ENCODE measurements around the gene WNK2. TPM values are rescaled to one million over a fixed set of nuclear protein-coding genes. Genes with fewer than 3 reads are reported as not detected.

WNK2 gene
- total and polyA plus RNA-seq, 2 experiments from 2014 or later = 34.5 to 92.2 TPM

DNA sequence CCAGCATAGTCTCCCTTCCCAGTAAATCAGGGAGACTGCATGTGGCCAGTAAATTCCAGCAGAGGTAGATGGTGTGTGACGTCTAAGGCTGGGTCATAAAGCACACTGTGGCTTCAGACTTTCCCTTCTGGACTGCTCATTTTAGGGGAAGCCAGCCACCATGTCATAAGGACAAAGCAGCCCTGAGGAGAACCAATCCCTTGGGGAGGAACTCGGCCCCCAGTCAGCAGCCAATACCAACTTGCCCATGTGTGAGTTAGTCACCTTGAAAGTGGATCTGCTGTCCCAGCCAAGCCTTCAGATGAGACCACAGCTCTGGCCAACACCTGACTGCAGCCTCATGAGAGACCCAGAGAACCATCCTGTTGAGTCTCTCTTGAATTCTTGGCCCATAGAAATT, 35.2 kb upstream of the WNK2 start:
- Histone ChIP-seq H3K4me1 (ENCODE audit: low read depth) (no peaks in the 10 kb centered on the region), H3K4me3 (no peak overlapping the region), H3K36me3 (no peaks in the 10 kb centered on the region), H3K27ac (no peak overlapping the region), H3K27me3 (no peaks in the 10 kb centered on the region), H3K9me3 (ENCODE audit: low read depth) (no peaks in the 10 kb centered on the region)
- DNase-seq (ENCODE audit: low read depth in 1 of 2, low spot score in 1 of 2) = no peak
- TF ChIP-seq, protein P1, sequence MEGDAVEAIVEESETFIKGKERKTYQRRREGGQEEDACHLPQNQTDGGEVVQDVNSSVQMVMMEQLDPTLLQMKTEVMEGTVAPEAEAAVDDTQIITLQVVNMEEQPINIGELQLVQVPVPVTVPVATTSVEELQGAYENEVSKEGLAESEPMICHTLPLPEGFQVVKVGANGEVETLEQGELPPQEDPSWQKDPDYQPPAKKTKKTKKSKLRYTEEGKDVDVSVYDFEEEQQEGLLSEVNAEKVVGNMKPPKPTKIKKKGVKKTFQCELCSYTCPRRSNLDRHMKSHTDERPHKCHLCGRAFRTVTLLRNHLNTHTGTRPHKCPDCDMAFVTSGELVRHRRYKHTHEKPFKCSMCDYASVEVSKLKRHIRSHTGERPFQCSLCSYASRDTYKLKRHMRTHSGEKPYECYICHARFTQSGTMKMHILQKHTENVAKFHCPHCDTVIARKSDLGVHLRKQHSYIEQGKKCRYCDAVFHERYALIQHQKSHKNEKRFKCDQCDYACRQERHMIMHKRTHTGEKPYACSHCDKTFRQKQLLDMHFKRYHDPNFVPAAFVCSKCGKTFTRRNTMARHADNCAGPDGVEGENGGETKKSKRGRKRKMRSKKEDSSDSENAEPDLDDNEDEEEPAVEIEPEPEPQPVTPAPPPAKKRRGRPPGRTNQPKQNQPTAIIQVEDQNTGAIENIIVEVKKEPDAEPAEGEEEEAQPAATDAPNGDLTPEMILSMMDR (IDR thresholded peaks at IDR 0.05; ENCODE audit: low read depth, low read length) = no peak

DNA sequence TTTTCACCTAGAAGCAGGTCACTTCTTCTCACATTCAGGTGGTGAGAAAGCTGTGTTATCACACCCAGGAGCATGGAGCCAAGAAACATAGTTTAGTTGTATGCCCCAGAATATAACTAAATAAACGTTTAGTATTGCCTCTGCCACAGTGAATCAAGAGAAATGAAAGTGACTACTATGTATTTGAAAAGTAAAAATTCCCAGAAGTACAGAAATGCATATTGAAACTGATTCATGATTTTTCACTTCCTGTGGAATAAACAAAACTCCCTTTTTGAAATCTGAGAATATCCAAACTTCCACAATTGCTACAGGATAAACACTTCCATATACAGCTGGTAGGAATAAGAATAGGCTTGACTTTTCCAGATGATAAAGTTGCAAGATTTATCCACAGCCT, 34.6 kb upstream of the WNK2 start:
- Histone ChIP-seq H3K36me3 (no peaks in the 10 kb centered on the region), H3K4me1 (ENCODE audit: low read depth) (no peaks in the 10 kb centered on the region), H3K9me3 (ENCODE audit: low read depth) (no peaks in the 10 kb centered on the region), H3K4me3 (no peak overlapping the region), H3K27ac (no peak overlapping the region), H3K27me3 (no peaks in the 10 kb centered on the region)
- no peak for DNase-seq (ENCODE audit: low read depth in 1 of 2, low spot score in 1 of 2)
- TF ChIP-seq, protein P1 (IDR thresholded peaks at IDR 0.05; ENCODE audit: low read depth, low read length) = no peak

DNA sequence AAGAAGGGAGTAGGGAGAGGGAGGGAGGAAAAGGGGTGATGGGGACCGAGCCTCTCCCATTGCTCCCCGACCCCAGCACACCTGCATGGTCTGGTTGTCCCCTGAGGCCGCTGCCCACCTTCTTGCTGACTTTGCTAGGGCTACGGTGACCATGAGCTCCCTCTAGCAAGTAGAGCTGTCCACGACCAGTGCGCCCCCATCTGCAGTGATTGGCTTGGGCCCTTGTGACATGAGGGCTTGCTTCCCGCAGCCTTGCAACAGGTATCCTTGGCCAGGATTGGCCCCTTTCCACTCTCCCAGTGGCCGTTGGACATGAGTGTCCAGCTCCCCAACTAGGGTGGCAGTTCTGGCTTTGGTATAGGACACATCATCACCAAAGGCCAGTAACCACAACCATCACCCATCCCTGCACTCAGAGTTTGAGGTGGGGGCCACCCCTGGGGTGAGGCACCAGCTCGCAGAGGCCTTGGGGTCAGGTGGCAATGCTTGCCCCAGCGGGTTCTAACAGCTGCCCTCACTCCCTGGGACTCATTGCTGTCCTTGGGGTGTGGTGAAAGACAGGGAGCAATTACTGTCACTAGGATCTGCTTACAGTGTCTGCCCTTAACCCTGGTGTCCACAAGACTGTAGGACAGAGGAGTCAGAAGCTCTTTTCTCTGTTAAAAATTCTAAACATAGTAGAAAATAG, 32.7 kb upstream of the WNK2 start:
- no peak overlapping the region for H3K27ac ChIP-seq
- no peaks in the 10 kb centered on the region for H3K27me3 ChIP-seq
- H3K36me3 ChIP-seq = no peaks in the 10 kb centered on the region
- TF ChIP-seq, protein P1 (IDR thresholded peaks at IDR 0.05; ENCODE audit: low read depth, low read length) = no peak
- H3K4me1 ChIP-seq (ENCODE audit: low read depth) = no peaks in the 10 kb centered on the region
- no peaks in the 10 kb centered on the region for H3K9me3 ChIP-seq (ENCODE audit: low read depth)
- no peak overlapping the region for H3K4me3 ChIP-seq
- DNase-seq (ENCODE audit: low read depth in 1 of 2, low spot score in 1 of 2) = no peak

DNA sequence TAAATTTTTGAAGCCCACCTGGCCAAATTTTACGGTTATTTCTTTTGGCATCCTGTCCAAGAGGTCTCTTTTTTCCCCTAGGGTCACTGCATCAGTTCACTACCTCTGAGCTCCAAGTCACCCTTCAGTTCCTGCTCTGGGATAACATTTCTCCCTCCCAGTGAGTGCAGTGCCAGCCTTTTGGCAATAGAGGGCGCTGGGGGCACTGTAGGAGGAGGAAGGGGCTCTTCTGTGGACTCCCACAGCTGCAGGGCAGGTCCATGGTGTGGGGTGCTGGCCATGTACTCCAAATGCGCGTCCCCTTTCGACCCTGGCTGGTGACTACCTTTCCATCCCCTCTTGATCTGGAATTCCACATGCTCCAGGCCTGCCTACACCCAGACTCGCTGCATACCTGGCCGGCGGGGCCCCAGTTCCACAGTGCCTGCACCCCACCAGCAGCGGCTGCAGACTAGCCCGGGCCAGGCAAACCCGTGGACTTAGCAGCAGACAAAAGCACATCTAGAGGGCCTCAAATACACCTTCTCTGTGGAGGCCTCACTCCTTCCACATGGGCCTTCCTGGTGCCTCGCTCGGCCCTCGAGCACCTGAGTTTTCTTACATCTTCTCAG, 29.5 kb upstream of the WNK2 start:
- H3K4me1 ChIP-seq (ENCODE audit: low read depth) = no peaks in the 10 kb centered on the region
- H3K36me3 ChIP-seq = no peaks in the 10 kb centered on the region
- H3K4me3 ChIP-seq = no peak overlapping the region
- H3K27me3 ChIP-seq = no peaks in the 10 kb centered on the region
- peak; percentile 17 to 74 for DNase-seq (ENCODE audit: low read depth in 1 of 2, low spot score in 1 of 2)
- H3K27ac ChIP-seq = no peak overlapping the region
- no peaks in the 10 kb centered on the region for H3K9me3 ChIP-seq (ENCODE audit: low read depth)
- TF ChIP-seq, protein P1 (IDR thresholded peaks at IDR 0.05; ENCODE audit: low read depth, low read length) = peak; percentile 72

DNA sequence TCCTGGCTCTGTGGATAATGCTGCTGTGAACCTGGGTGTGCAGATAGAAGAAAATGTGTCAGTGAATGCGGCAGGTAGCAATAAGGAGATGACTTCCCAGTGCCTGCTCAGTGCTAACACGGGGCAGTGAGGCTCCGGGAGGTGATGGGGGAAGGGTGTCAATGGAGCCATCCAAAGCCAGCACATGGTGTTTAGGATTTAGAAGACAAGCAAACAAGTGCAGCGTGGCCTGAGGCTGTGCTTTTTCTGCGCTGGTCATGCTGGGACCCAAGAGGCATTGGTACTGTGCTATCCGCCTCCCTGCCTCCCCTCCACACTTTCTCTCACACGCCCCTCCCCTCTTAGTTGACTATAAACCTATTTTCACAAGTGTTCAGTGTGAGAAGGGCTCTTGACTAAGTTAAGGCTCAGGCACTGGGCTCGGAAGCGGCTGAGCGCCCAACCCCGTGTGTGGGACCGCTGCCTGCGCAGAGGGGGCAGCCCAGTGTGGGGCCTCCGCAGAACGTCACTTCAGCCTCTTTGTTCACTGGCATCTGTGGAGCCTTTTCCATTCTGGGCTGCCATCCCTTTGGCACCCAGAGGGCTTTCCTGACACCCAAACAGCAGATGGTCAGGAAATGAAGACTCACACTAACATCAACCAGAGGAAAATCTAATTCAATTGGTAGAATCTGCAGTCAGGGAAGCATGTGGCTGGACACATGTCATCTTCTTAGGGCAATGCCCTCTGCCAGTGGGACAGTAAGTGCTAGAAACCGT, 28.0 kb upstream of the WNK2 start:
- Histone ChIP-seq H3K27me3 (no peaks in the 10 kb centered on the region), H3K27ac (no peak overlapping the region), H3K4me1 (ENCODE audit: low read depth) (no peaks in the 10 kb centered on the region), H3K36me3 (no peaks in the 10 kb centered on the region), H3K4me3 (no peak overlapping the region), H3K9me3 (ENCODE audit: low read depth) (no peaks in the 10 kb centered on the region)
- no peak for DNase-seq (ENCODE audit: low read depth in 1 of 2, low spot score in 1 of 2)
- TF ChIP-seq, protein P1 (IDR thresholded peaks at IDR 0.05; ENCODE audit: low read depth, low read length) = no peak

All from cardiac muscle cell (in vitro differentiated cells and primary cell).